Nephron progenitor cell (in vitro differentiated cells): Measurements from ENCODE around the gene CNKSR1.

Experiments
- DNase-seq: peaks from one replicate; pipeline ENCODE4 v3.0.0; 2021
- H3K27ac Mint-ChIP-seq: 2 replicates; pipeline ENCODE4 v1.8.0; 2021; ENCODE audit warnings: mild to moderate bottlenecking, moderate library complexity, mixed read lengths
- H3K27me3 Mint-ChIP-seq: 2 replicates; pipeline ENCODE4 v1.8.0; 2021; ENCODE audit warnings: mild to moderate bottlenecking, low read depth, mixed read lengths; ENCODE audit not compliant: poor library complexity
- H3K36me3 Mint-ChIP-seq: 2 replicates; pipeline ENCODE4 v1.8.0; 2021; ENCODE audit warnings: low read depth, mixed read lengths
- H3K4me1 Mint-ChIP-seq: 2 replicates; pipeline ENCODE4 v1.8.0; 2021; ENCODE audit warnings: mixed read lengths
- H3K4me3 Mint-ChIP-seq: 2 replicates; pipeline ENCODE4 v1.8.0; 2021; ENCODE audit warnings: mild to moderate bottlenecking, moderate library complexity, mixed read lengths
- H3K9me3 Mint-ChIP-seq: 2 replicates; pipeline ENCODE4 v1.8.0; 2021; ENCODE audit warnings: mild to moderate bottlenecking, moderate library complexity, mixed read lengths
- TF ChIP-seq, protein P1 (sequence below): fragments of 200-600 bp; sonication (generic); IDR thresholded peaks from 2 replicates; pipeline ENCODE4 v1.5.0; 2021; ENCODE audit warnings: antibody characterized with exemption

CNKSR1 gene

DNA sequence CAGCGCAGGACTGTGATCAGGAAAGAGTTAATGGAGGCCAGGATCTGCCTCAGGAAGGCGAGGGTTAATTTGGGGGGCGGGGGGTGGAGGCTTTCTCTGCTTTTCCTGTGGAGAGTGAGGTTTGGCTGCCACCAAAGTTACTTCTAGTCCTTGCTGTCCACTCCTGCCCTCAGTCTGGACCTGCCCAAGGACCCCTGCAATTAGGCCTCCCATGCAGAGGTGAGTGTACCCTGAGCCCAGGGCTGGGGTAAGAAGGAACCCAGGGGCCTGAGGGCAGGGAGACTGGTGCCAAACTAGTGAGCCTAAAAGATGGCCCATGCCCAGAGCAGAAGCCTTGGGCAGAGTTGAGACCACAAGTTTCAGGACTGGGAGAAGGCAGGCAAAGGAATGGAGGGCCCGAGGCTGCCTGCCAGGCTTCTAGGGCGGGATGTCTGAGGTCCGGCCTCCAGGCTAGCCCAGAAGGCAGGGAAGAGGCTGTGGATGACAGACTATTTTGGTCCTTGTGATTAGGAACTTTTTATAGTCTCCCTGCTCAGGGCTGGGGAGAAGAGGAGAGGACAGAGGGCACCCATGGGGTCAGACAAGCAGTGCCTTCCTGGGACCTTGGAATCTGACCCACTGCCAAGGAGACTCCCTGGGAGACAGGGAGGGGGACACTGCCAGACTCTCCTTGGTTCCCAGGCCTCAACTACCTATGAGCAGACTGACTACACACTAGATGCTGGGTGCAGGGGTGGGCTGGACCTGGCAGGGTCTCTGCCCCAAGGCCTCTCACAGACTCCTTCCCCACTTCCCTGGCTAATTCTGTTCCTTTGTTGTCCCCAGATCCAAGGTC, 18.2 kb upstream of the CNKSR1 start, which contains the start of gene FAM110D:
TSS of gene FAM110D (plus strand) at position 172 of the 835 bp plus-strand sequence. CDS start 2,213 bp downstream, outside the sequence.
- TF ChIP-seq, protein P1, sequence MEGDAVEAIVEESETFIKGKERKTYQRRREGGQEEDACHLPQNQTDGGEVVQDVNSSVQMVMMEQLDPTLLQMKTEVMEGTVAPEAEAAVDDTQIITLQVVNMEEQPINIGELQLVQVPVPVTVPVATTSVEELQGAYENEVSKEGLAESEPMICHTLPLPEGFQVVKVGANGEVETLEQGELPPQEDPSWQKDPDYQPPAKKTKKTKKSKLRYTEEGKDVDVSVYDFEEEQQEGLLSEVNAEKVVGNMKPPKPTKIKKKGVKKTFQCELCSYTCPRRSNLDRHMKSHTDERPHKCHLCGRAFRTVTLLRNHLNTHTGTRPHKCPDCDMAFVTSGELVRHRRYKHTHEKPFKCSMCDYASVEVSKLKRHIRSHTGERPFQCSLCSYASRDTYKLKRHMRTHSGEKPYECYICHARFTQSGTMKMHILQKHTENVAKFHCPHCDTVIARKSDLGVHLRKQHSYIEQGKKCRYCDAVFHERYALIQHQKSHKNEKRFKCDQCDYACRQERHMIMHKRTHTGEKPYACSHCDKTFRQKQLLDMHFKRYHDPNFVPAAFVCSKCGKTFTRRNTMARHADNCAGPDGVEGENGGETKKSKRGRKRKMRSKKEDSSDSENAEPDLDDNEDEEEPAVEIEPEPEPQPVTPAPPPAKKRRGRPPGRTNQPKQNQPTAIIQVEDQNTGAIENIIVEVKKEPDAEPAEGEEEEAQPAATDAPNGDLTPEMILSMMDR = no peak
- no peak for DNase-seq
- Mint-ChIP-seq H3K9me3 (no peaks in the 10 kb centered on the region), H3K27me3 (peaks cover 14% of the 10 kb centered on the region), H3K36me3 (no peaks in the 10 kb centered on the region), H3K4me1 (peaks cover 67% of the 10 kb centered on the region), H3K4me3 (peak within 1 kb of the TSS; percentile 62), H3K27ac (peak within 1 kb of the TSS; percentile 83)

GRCh38 chr1:26159743-26160039, 17.6 kb upstream of the CNKSR1 start:
- Mint-ChIP-seq H3K27me3 (peaks cover 17% of the 10 kb centered on the region), H3K36me3 (no peaks in the 10 kb centered on the region), H3K9me3 (no peaks in the 10 kb centered on the region), H3K27ac (peak overlapping the region; percentile 13), H3K4me1 (peaks cover 65% of the 10 kb centered on the region), H3K4me3 (peak overlapping the region; percentile 62)
- DNase-seq = peak; percentile 60
- TF ChIP-seq, protein P1 = no peak

DNA sequence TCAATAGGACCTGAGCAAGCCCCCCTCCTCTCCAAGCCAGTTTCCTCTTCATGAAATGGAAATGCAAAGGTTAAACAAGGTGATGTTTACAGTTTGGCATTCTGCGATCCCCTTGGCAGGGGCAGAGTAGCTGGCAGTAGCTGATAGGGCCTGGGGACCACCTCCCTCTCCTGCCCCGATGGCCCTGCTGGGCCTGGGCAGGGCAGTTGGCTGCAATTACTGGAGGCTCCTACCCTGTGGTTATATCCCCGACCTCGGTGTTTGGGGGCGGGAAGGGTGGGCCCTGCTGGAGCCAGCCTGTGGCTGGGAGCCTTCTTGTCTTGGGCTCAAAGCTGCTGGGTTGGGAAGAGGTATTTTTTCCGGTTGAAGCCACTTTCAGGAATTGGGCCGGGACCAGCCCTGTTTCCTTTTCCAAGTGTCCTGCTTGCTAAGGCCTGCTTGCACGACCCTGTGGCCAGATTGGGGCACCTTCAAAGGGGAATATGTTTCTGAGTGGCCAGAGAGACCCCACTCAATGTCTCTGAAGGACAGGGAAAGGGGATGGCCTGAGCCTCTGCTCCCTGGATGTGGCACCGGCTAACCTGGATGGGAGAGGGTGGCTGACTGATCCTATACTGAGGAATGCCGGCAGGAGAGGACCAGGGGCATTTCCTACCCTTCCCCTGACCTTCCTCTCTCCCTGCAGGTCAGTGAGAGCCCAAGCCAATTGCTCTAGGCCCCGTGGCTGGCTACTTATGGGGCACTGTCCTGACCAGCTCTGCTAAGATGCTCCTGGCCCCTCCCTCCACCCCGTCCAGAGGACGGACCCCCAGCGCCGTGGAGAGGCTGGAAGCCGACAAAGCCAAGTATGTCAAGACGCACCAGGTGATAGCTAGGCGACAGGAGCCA, 16.5 kb upstream of the CNKSR1 start:
- Mint-ChIP-seq H3K27me3 (peaks cover 20% of the 10 kb centered on the region), H3K4me1 (peaks cover 65% of the 10 kb centered on the region), H3K27ac (no peak overlapping the region), H3K36me3 (no peaks in the 10 kb centered on the region), H3K9me3 (no peaks in the 10 kb centered on the region), H3K4me3 (peak overlapping the region; percentile 66)
- TF ChIP-seq, protein P1 = no peak
- DNase-seq = no peak

- no peaks in the 10 kb centered on the region for H3K36me3 Mint-ChIP-seq
- peak overlapping the region; percentile 79 for H3K4me3 Mint-ChIP-seq
- DNase-seq = peak; percentile 83
- H3K27ac Mint-ChIP-seq = no peak overlapping the region
- peaks cover 23% of the 10 kb centered on the region for H3K27me3 Mint-ChIP-seq
- H3K4me1 Mint-ChIP-seq = peaks cover 65% of the 10 kb centered on the region
- H3K9me3 Mint-ChIP-seq = no peaks in the 10 kb centered on the region
- TF ChIP-seq, protein P1 = no peak
Observed at GRCh38 chr1:26161415-26162219, 15.7 kb upstream of the CNKSR1 start.

- Mint-ChIP-seq H3K27me3 (peaks cover 24% of the 10 kb centered on the region), H3K4me1 (peaks cover 68% of the 10 kb centered on the region), H3K9me3 (no peaks in the 10 kb centered on the region), H3K4me3 (peak overlapping the region; percentile 79), H3K36me3 (no peaks in the 10 kb centered on the region), H3K27ac (no peak overlapping the region)
- DNase-seq = no peak
- TF ChIP-seq, protein P1 = no peak
Observed at GRCh38 chr1:26162220-26162709, 15.0 kb upstream of the CNKSR1 start.
